ENCODE measurements around the gene FBRS.

FBRS gene

DNA sequence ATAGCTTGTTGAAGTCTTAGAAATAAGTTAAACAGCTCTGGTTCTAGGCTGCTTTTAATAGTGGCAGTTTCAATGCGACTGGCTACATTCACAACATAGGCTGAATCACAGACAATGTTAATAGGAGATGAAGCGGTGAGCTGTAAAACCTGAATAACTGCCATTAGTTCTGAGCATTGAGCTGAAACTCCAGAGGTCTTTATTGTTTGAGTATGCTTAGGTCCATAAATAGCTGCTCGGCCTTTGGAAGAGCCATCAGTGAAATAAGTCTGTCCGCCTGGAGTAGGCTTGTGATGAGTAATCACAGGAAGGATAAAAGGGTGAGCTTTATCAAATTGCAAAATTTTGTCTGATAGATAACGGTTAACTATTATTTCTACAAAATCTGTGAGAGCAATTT lies 38.6 kb upstream of the FBRS start:
- DNase-seq (ENCODE audit: low spot score): no peak
- in situ Hi-C loops (cut with MboI; ENCODE audit: low pct_unique_long_range_greater_than_20kb, low sequenced_read_pairs, unreplicated experiment): loop anchor here (25.0 kb wide), 1 partner anchor 507 kb away; the partner anchor contains the start of genes GDPD3 and MAPK3
- TF ChIP-seq, protein P1, sequence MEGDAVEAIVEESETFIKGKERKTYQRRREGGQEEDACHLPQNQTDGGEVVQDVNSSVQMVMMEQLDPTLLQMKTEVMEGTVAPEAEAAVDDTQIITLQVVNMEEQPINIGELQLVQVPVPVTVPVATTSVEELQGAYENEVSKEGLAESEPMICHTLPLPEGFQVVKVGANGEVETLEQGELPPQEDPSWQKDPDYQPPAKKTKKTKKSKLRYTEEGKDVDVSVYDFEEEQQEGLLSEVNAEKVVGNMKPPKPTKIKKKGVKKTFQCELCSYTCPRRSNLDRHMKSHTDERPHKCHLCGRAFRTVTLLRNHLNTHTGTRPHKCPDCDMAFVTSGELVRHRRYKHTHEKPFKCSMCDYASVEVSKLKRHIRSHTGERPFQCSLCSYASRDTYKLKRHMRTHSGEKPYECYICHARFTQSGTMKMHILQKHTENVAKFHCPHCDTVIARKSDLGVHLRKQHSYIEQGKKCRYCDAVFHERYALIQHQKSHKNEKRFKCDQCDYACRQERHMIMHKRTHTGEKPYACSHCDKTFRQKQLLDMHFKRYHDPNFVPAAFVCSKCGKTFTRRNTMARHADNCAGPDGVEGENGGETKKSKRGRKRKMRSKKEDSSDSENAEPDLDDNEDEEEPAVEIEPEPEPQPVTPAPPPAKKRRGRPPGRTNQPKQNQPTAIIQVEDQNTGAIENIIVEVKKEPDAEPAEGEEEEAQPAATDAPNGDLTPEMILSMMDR (IDR thresholded peaks at IDR 0.05; ENCODE audit: extremely low read depth, insufficient read depth, missing control alignments): no peak

DNA sequence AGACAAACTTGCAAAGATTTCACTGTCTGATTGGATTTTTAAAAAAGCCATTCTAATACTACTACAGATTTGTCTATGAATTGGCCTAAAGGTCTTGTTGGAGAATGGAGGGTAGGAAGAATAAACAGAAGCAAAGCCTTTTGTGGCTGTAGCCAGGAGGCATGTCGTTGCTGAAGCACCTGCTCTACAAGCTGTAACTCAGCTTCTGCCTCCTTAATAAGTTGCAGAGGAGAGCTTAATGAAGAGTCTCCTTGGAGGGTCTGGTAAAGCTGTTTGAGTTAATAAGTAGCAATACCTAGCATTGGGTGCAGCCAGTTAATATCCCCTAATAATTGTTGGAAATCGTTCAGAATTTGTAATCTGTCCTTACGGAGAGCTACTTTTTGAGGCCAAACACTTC lies 38.1 kb upstream of the FBRS start:
- in situ Hi-C loops (cut with MboI; ENCODE audit: low pct_unique_long_range_greater_than_20kb, low sequenced_read_pairs, unreplicated experiment): loop anchor here (25.0 kb wide), 1 partner anchor 508 kb away; the partner anchor contains the start of genes GDPD3 and MAPK3
- DNase-seq (ENCODE audit: low spot score): no peak
- TF ChIP-seq, protein P1 (IDR thresholded peaks at IDR 0.05; ENCODE audit: extremely low read depth, insufficient read depth, missing control alignments): no peak

DNA sequence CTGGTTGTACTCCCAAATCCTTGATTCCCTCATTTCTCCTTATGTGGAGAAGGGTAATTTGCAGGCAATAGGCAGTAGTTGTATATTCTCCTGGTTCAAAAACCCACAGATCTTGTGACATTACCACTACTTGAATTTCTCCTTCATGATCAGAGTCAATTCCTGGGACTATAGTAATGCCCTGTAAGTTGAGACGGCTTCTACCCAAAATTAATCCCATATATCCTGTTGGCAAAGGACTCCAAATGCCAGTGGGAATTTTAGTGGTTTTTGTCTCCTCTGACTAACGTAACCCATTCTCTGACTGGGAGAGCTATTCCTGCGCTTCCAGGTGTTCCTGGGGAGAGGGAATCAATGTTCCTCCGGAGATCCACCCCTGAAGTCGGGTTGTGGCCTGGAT lies 36.5 kb upstream of the FBRS start:
- in situ Hi-C loops (cut with MboI; ENCODE audit: low pct_unique_long_range_greater_than_20kb, low sequenced_read_pairs, unreplicated experiment): loop anchor here (25.0 kb wide), 1 partner anchor 509 kb away; the partner anchor contains the start of genes GDPD3 and MAPK3
- no peak for DNase-seq (ENCODE audit: low spot score)
- TF ChIP-seq, protein P1 (IDR thresholded peaks at IDR 0.05; ENCODE audit: extremely low read depth, insufficient read depth, missing control alignments): no peak

DNA sequence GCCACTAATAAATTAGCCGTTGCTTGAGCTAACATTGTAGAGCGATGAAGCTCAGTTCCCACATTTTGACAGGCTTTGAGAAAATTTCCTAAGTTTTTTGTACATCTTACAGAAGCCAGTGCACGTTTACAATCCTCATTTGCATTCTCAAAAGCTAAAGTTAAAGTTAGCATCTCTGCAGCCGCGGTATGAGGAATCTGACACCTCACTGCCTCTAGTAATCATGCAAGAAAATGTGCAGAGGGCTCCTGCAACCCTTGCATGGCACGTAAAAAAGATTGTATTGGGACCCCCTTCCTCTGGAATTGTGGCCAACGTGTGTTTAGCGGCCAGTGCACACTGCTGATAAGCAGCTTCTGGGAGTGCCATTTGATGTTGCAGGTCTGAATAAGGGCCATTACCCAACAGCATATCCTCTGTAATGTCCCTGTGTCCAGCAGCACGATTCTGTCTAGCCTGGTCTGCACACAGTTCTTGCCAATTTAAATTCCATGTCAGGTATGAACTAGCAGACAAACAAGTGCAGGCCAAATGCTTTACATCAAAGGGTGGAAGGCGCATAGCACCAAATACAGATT lies 35.7 kb upstream of the FBRS start:
- in situ Hi-C loops (cut with MboI; ENCODE audit: low pct_unique_long_range_greater_than_20kb, low sequenced_read_pairs, unreplicated experiment): loop anchor here (25.0 kb wide), 1 partner anchor 510 kb away; the partner anchor contains the start of genes GDPD3 and MAPK3
- TF ChIP-seq, protein P1 (IDR thresholded peaks at IDR 0.05; ENCODE audit: extremely low read depth, insufficient read depth, missing control alignments): no peak
- DNase-seq (ENCODE audit: low spot score): no peak

DNA sequence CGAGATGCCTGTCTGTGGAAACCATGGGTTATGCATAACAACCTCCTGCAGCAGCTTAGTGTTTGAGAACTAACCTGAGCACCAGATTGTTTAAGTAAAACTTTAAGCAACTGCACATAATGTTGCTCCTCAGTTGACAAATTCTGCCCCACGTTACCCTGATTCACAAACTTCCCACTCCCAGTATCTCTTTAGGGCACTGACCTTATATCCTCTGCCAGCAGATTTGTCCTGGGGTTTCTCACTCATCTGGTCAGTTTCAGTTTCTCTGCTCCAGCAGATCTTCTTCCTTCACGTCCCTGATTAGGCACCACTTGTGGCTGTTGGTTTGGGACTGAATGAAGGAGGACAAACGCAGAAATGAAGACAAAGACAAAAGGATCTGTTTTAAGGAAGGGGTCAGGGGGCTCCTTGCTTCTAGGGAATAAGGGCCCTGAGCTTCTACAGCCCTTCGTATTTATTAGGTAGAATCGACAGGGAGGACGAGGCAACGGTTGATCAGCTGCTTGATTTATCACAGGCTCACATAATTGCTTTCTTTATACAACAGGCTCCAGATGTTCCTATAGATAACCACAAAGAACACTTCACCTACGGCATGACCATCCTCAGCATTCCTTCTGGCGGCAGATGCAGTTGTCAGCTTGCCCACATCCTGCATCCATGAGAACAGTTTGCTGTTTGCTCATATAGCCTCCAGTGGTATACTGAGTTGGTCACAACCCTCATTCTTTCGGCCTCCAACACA lies 34.5 kb upstream of the FBRS start:
- in situ Hi-C loops (cut with MboI; ENCODE audit: low pct_unique_long_range_greater_than_20kb, low sequenced_read_pairs, unreplicated experiment): loop anchor here (25.0 kb wide), 1 partner anchor 511 kb away; the partner anchor contains the start of genes GDPD3 and MAPK3
- TF ChIP-seq, protein P1 (IDR thresholded peaks at IDR 0.05; ENCODE audit: extremely low read depth, insufficient read depth, missing control alignments): no peak
- DNase-seq (ENCODE audit: low spot score): no peak

DNA sequence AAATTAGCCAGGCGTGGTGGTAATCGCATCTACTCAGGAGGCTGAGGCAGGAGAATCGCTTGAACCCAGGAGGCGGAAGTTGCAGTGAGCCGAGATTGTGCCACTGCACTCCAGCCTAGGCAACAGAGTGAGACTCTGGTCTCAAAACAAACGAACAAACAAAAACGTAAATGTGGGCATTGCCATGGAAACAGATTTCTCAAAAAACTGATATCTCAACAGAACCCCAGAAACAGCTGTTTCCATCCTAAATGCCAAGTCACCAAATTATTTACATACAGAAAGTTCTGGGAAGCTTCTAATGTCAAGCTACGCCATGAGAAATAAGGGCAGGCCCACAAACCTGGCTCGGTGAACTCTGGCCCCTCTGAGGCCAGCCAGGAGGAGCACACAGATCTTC lies 32.0 kb upstream of the FBRS start:
- DNase-seq (ENCODE audit: low spot score): no peak
- in situ Hi-C loops (cut with MboI; ENCODE audit: low pct_unique_long_range_greater_than_20kb, low sequenced_read_pairs, unreplicated experiment): loop anchor here (25.0 kb wide), 1 partner anchor 89 kb away; the partner anchor contains the start of genes ZNF747 and ZNF768
- TF ChIP-seq, protein P1 (IDR thresholded peaks at IDR 0.05; ENCODE audit: extremely low read depth, insufficient read depth, missing control alignments): no peak

Data from GM13977 (cell line).